Coronary artery (tissue), 2 donors: Measurements from ENCODE around the gene FAM240B.

Experiments used
- DNase-seq: peaks from one replicate; pipeline ENCODE4 v3.0.0-alpha.2; 2017; ENCODE audit warnings: low spot score
- H3K27ac ChIP-seq, 2 donors: fragments of 200-600 bp; sonication (generic); one replicate each; pipeline ENCODE4 v1.5.1; 2016 to 2019
- H3K4me3 ChIP-seq: fragments of 200-600 bp; sonication (generic); 2 replicates; pipeline ENCODE4 v1.5.1; 2016; ENCODE audit warnings: mild to moderate bottlenecking, moderate library complexity
- CTCF ChIP-seq: fragments of 200-600 bp; sonication (generic); IDR thresholded peaks from one replicate; pipeline ENCODE4 v1.5.1; 2019; ENCODE audit warnings: antibody characterized with exemption

FAM240B gene

GRCh38 chr9:38727497-38728001, 7.6 kb upstream of the FAM240B start:
- H3K27ac ChIP-seq, result no peak overlapping the region
- DNase-seq, result no peak
- no peak overlapping the region for H3K4me3 ChIP-seq
- no peak for TF ChIP-seq CTCF

- DNase-seq, result no peak
- H3K4me3 ChIP-seq, result no peak overlapping the region
- no peak for TF ChIP-seq CTCF
- H3K27ac ChIP-seq, result no peak overlapping the region
Measured at GRCh38 chr9:38724754-38725153, 4.8 kb upstream of the FAM240B start.

- DNase-seq, result no peak
- no peak overlapping the region for H3K27ac ChIP-seq
- H3K4me3 ChIP-seq, result no peak overlapping the region
- no peak for TF ChIP-seq CTCF
Measured at GRCh38 chr9:38718148-38718547, 1.8 kb downstream of the FAM240B start.

- Histone ChIP-seq H3K4me3 (no peak overlapping the region), H3K27ac (no peak overlapping the region)
- no peak for TF ChIP-seq CTCF
- DNase-seq, result no peak
Measured at GRCh38 chr9:38715684-38716083, 4.2 kb downstream of the FAM240B start.

GRCh38 chr9:38713426-38713825, 6.5 kb downstream of the FAM240B start:
- DNase-seq, result no peak
- peak overlapping the region in 1 of 2 donors; percentile 37 for H3K27ac ChIP-seq

GRCh38 chr9:38708759-38709158, 11.2 kb downstream of the FAM240B start:
- no peak overlapping the region for H3K4me3 ChIP-seq
- TF ChIP-seq CTCF, result no peak
- no peak for DNase-seq
- no peak overlapping the region for H3K27ac ChIP-seq

More at GRCh38 chr9:38713426-38713825, 6.5 kb downstream of the FAM240B start:
- no peak overlapping the region for H3K4me3 ChIP-seq
- no peak for TF ChIP-seq CTCF

- no peak overlapping the region for H3K4me3 ChIP-seq
- no peak overlapping the region for H3K27ac ChIP-seq
- no peak for DNase-seq
- TF ChIP-seq CTCF, result no peak
Measured at GRCh38 chr9:38707885-38708637, 11.9 kb downstream of the FAM240B start.
